HepG2 (cell line): ENCODE data around the gene HOXB5. TPM values are rescaled to one million over a fixed set of nuclear protein-coding genes. Genes with fewer than 3 reads are reported as not detected.
A peak's percentile ranks its signal among the peaks of the same experiment; 100 is the strongest.

Experiments used
- ATAC-seq: fragments of 200-7000 bp; cut with Tn5 transposase; 3 replicates; pipeline ENCODE4 v1.9.1; 2020; ENCODE audit warnings: mild to moderate bottlenecking, moderate library complexity
- BruUV-seq: library from RNA; stranded (reverse); fragments of 400-500 nt; replicated peaks from 2 replicates; lab custom pipeline; 2021; lab: Mats Ljungman, UMichigan
- CTCF ChIA-PET: fragments of 300-600 bp; formaldehyde crosslinking; extraction: SDS; loops from one replicate; lab custom pipeline; 2021; ENCODE audit warnings: low total read pairs, inconsistent platforms, low intra/inter-chr PET ratio; lab: Yijun Ruan, JAX
- POLR2A ChIA-PET: fragments of 350-600 bp; sonication (Branson Sonifier 250); formaldehyde crosslinking; loops from one replicate; lab custom pipeline; 2020; ENCODE audit warnings: antibody characterized with exemption, inconsistent platforms; lab: Yijun Ruan, JAX
- DNase-seq: peaks from one replicate; pipeline ENCODE4 v3.0.0-alpha.2; 2015; ENCODE audit warnings: low spot score
- FAIRE-seq: peaks from 3 replicates; lab custom pipeline; 2011; peaks lifted over from hg19 to GRCh38; lab: Jason Lieb, UNC
- H2AFZ ChIP-seq: one replicate; pipeline ENCODE4 v1.6.1; 2011; ENCODE audit warnings: low read length, inconsistent platforms
- H3K27ac ChIP-seq: fragments of 300-600 bp; 3 replicates; pipeline ENCODE4 v1.8.0; 2011; ENCODE audit warnings: mixed run types, mild to moderate bottlenecking, mixed read lengths, low read length, inconsistent platforms; ENCODE audit not compliant: insufficient read depth; ENCODE audit errors: extremely low read length
- H3K27me3 ChIP-seq, 2 experiments: fragments of 200-600 bp in 1 of 2; 2 replicates in 1 of 2; 3 replicates in 1 of 2; pipeline versions ENCODE4 v1.6.0 to v1.8.0; 2011; ENCODE audit warnings: low read length in 2 of 2, mild to moderate bottlenecking in 2 of 2, moderate library complexity in 2 of 2, inconsistent platforms in 1 of 2; ENCODE audit not compliant: insufficient read depth in 2 of 2, control insufficient read depth in 1 of 2
- H3K36me3 ChIP-seq, 2 experiments: fragments of 200-600 bp in 1 of 2; replicated peaks in 1 of 2; 2 replicates in 1 of 2; 3 replicates in 1 of 2; pipeline versions ENCODE4 v1.5.1 to v1.8.0; 2011; ENCODE audit warnings: low read length in 2 of 2, inconsistent platforms in 1 of 2; ENCODE audit not compliant: insufficient read depth in 2 of 2, control insufficient read depth in 1 of 2
- H3K4me1 ChIP-seq: 2 replicates; pipeline ENCODE4 v1.5.1; 2012; ENCODE audit warnings: low read length, inconsistent platforms; ENCODE audit not compliant: insufficient read depth
- H3K4me2 ChIP-seq: 2 replicates; pipeline ENCODE4 v1.6.0; 2011; ENCODE audit warnings: low read depth, low read length, inconsistent platforms
- H3K4me3 ChIP-seq, 3 experiments: fragments of 200-600 bp in 1 of 3; sonication (generic), shearing (Covaris generic) in 1 of 3; replicated peaks in 1 of 3; 2 replicates each; pipeline ENCODE4 v1.5.1; 2011 to 2016; ENCODE audit warnings: low read length in 3 of 3, inconsistent platforms in 2 of 3, low read depth in 2 of 3, mild to moderate bottlenecking in 2 of 3, control low read depth in 1 of 3, mixed read lengths in 1 of 3; ENCODE audit not compliant: insufficient read depth in 1 of 3
- H3K79me2 ChIP-seq: one replicate; pipeline ENCODE4 v1.6.1; 2011; ENCODE audit warnings: low read length, inconsistent platforms; ENCODE audit not compliant: insufficient read depth
- H3K9ac ChIP-seq: 2 replicates; pipeline ENCODE4 v1.6.0; 2011; ENCODE audit warnings: mild to moderate bottlenecking, low read depth, low read length, inconsistent platforms; ENCODE audit not compliant: insufficient read depth
- H3K9me3 ChIP-seq: 2 replicates; pipeline ENCODE4 v1.5.1; 2012; ENCODE audit warnings: mild to moderate bottlenecking, low read length
- H4K20me1 ChIP-seq: 2 replicates; pipeline ENCODE4 v1.6.0; 2011; ENCODE audit warnings: inconsistent platforms, mild to moderate bottlenecking, low read length, moderate library complexity; ENCODE audit not compliant: insufficient read depth
- ATF6 ChIP-seq: sonication (generic); formaldehyde crosslinking; conservative IDR thresholded peaks from 2 replicates; pipeline ENCODE4 v1.4.0; 2020; ENCODE audit warnings: missing genetic modification reagents
- CCAR2 ChIP-seq: fragments of 200-400 bp; formaldehyde crosslinking; optimal IDR thresholded peaks from 2 replicates; pipeline ENCODE3; 2018; ENCODE audit warnings: low read depth, mild to moderate bottlenecking, low read length, moderate library complexity
- CREB1 ChIP-seq, 2 experiments: fragments of 450-650 bp in 1 of 2; IDR thresholded peaks; 2 replicates each; pipeline ENCODE4 v1.6.1; 2016 to 2017; ENCODE audit warnings: control low read depth in 1 of 2, mild to moderate bottlenecking in 1 of 2, missing compliant biosample characterization in 1 of 2, missing genetic modification characterization in 1 of 2
- HDAC1 ChIP-seq: sonication (generic); formaldehyde crosslinking; IDR thresholded peaks from 2 replicates; pipeline ENCODE4 v1.5.1; 2020; ENCODE audit warnings: mild to moderate bottlenecking, missing genetic modification reagents
- JUND ChIP-seq: sonication (generic); formaldehyde crosslinking; IDR thresholded peaks from 2 replicates; pipeline ENCODE4 v1.8.0; 2022; ENCODE audit warnings: mild to moderate bottlenecking, missing genetic modification reagents
- KDM1A ChIP-seq: IDR thresholded peaks from 2 replicates; pipeline ENCODE4 v1.6.1; 2016; ENCODE audit warnings: missing compliant biosample characterization
- RCOR2 ChIP-seq: IDR thresholded peaks from 2 replicates; pipeline ENCODE4 v1.6.1; 2016; ENCODE audit warnings: missing biosample characterization, missing genetic modification reagents
- TCF7 ChIP-seq: sonication (generic); IDR thresholded peaks from 2 replicates; pipeline ENCODE4 v1.6.1; 2016; ENCODE audit warnings: antibody characterized with exemption, low read depth
- ZIK1 ChIP-seq: sonication (generic); formaldehyde crosslinking; IDR thresholded peaks from 2 replicates; pipeline ENCODE4 v1.5.0; 2020; ENCODE audit warnings: mild to moderate bottlenecking, low read depth, missing genetic modification reagents, borderline replicate concordance
- ZNF121 ChIP-seq: sonication (generic); formaldehyde crosslinking; IDR thresholded peaks from 2 replicates; pipeline ENCODE4 v1.5.0; 2020; ENCODE audit warnings: mild to moderate bottlenecking, missing genetic modification reagents
- ZNF34 ChIP-seq: sonication (generic); formaldehyde crosslinking; IDR thresholded peaks from 2 replicates; pipeline ENCODE4 v1.4.0; 2020; ENCODE audit warnings: mild to moderate bottlenecking, missing genetic modification reagents, borderline replicate concordance
- ZNF343 ChIP-seq: sonication (generic); formaldehyde crosslinking; IDR thresholded peaks from 2 replicates; pipeline ENCODE4 v1.4.0; 2020; ENCODE audit warnings: mild to moderate bottlenecking, missing genetic modification reagents
- WGBS: methylation state at CpG from one replicate; pipeline ENCODE4 v1.1.6; 2017; ENCODE audit warnings: low lambda C conversion rate; 5-methylcytosine and 5-hydroxymethylcytosine counted together
- in situ Hi-C: cut with HindIII; loops from 2 replicates; pipeline ENCODE4 v1.10.0; 2017; ENCODE audit warnings: low pct_unique_long_range_greater_than_20kb; ENCODE audit not compliant: extremely low pct_ligation_motif_present
- intact Hi-C: fragments of 100-400 bp; cut with micrococcal nuclease; formaldehyde crosslinking; loops from one replicate; pipeline ENCODE4 v1.10.0; 2022; ENCODE audit not compliant: unreplicated experiment
- polyA plus RNA-seq, 8 experiments: library from polyadenylated mRNA; depleted of rRNA in 3 of 8; stranded (reverse) in 7 of 8; unstranded in 1 of 8; fragments of >200 nt; fragmentation: Illumina TruSeq in 4 of 8; extraction: Trizol in 4 of 8; gene quantifications; 2 replicates each; pipeline versions ENCODE4 v1.2.1 to v1.2.3, GENCODE V29; 2011 to 2016; ENCODE audit warnings: low read depth in 4 of 8, missing spikeins in 1 of 8, mixed read lengths in 1 of 8; ENCODE audit not compliant: insufficient read depth in 1 of 8
- total RNA-seq, 5 experiments: library from RNA; depleted of rRNA; stranded (reverse); fragments of >200 nt; fragmentation: Illumina TruSeq; extraction: Trizol; gene quantifications; 2 replicates each; pipeline ENCODE4 v1.2.3, GENCODE V29; 2016; ENCODE audit warnings: low read depth in 1 of 5
- TF ChIP-seq, protein P1 (sequence below): sonication (generic); formaldehyde crosslinking; IDR thresholded peaks from 2 replicates; pipeline ENCODE4 v1.5.1; 2020; ENCODE audit warnings: missing genetic modification reagents, mild to moderate bottlenecking, borderline replicate concordance

The HOXB5 gene
- total and polyA plus RNA-seq, 2 of the 13 experiments (the other 11 are each of a cell fraction or from before 2014, with no cell fraction given) = not detected

- peak; percentile 41; the same call in 1 of the 2 replicates for TF ChIP-seq CREB1 (IDR thresholded peaks at IDR 0.05)
- TF ChIP-seq CREB1 (CRISPR knock-in tag; IDR thresholded peaks at IDR 0.05) = no peak
- TF ChIP-seq, protein P1, sequence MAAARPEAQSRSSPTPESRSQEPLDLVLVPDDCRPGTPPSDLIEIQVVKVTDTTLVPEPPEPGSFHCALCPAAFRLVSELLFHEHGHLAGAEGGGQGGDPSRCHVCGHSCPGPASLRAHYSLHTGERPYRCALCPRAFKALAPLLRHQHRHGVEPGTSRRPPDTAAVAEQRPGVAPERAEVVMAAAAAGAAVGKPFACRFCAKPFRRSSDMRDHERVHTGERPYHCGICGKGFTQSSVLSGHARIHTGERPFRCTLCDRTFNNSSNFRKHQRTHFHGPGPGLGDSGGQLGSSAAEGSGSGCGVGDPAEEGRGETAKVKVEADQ (CRISPR knock-in tag) = no peak
- TF ChIP-seq, all 625 proteins: peak for 1
- DNase-seq = no peak
- POLR2A ChIA-PET = no interaction called here
- WGBS = 3% methylated on average over 4 of the region's 4 CpGs
- Histone ChIP-seq H3K9me3 (no peaks in the 10 kb centered on the region), H3K4me2 (no peak overlapping the region), H3K27me3 (peaks cover 15 to 95% of the 10 kb centered on the region in 2 experiments), H3K79me2 (no peaks in the 10 kb centered on the region), H3K36me3 (no peaks in the 10 kb centered on the region), H4K20me1 (0 out of 2 replicates have a peak, but pooled peaks cover 4% of the 10 kb centered on the region), H3K4me1 (no peaks in the 10 kb centered on the region), H3K9ac (no peak overlapping the region), H3K4me3 (no peak overlapping the region), H2AFZ (no peak overlapping the region), H3K27ac (no peak overlapping the region)
- no TSS peak for BruUV-seq
- in situ Hi-C loops (no loop called here), intact Hi-C loops (no loop called here)
- FAIRE-seq = no peak
- no peak for ATAC-seq
- CTCF ChIA-PET = no interaction called here
These were observed 27.5 kb downstream of the HOXB5 start for GRCh38 chr17:48565925-48566710.

DNA sequence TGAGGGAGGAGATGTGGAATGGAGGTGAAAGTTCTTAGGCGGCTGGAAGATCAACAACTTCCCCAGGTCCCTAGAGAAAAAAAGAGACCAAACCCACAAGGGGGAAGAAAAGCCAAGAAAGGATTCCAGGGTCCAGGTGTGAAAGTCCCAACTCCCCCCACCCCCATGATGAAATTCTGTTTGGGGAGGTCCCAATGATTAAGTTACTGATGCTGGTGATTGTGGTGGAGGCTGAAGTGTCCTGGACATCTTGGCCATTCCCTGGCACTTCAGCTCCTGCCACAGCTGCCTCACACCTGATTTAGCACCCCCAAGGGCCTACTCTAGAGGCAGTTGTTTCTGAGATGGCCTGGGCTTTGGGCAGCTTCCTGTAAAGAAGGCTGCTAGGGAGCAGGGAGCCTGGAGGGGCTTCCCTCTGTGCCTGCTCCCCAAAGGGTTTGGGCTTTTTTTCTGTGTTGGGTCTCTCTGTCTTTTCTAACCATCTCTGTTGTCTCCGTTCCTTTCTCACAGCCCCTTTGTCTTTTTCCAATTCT lies 28.5 kb downstream of the HOXB5 start:
- DNase-seq (no peak), FAIRE-seq (no peak), ATAC-seq (no peak)
- Histone ChIP-seq H3K27ac (no peak overlapping the region), H3K4me2 (no peak overlapping the region), H3K79me2 (no peaks in the 10 kb centered on the region), H3K9me3 (no peaks in the 10 kb centered on the region), H3K27me3 (peaks cover 14 to 94% of the 10 kb centered on the region in 2 experiments), H3K4me3 (no peak overlapping the region), H3K9ac (no peak overlapping the region), H4K20me1 (0 out of 2 replicates have a peak, but pooled peaks cover 4% of the 10 kb centered on the region), H2AFZ (no peak overlapping the region), H3K4me1 (no peaks in the 10 kb centered on the region), H3K36me3 (no peaks in the 10 kb centered on the region)
- 4% methylated on average over 2 of the region's 2 CpGs for WGBS
- intact Hi-C loops = no loop called here
- in situ Hi-C loops = no loop called here
- no TSS peak for BruUV-seq
- CTCF ChIA-PET = no interaction called here
- POLR2A ChIA-PET = no interaction called here
- TF ChIP-seq HDAC1 (no peak), ZNF34 (CRISPR knock-in tag) (no peak), ZNF121 (CRISPR knock-in tag) (no peak), ZIK1 (CRISPR knock-in tag) (no peak), RCOR2 (CRISPR knock-in tag) (no peak), ZNF343 (CRISPR knock-in tag) (no peak), ATF6 (no peak), CCAR2 (no peak), KDM1A (CRISPR knock-in tag) (no peak), JUND (no peak), TCF7 (no peak)
